GM12878 (cell line): ENCODE results near the gene SNAP47. TPM values are rescaled to one million over a fixed set of nuclear protein-coding genes. Genes with fewer than 3 reads are reported as not detected.
A peak's percentile ranks its signal among the peaks of the same experiment; 100 is the strongest.

Experiments used
- BHLHE40 ChIP-seq, 2 experiments: fragments of 450-650 bp in 1 of 2; IDR thresholded peaks; 2 replicates each; pipeline ENCODE4 v1.6.1; 2011 to 2017; ENCODE audit warnings: low read depth in 2 of 2, borderline replicate concordance in 1 of 2, improper control_type of control experiment in 1 of 2, low read length in 1 of 2, mild to moderate bottlenecking in 1 of 2
- CBX3 ChIP-seq: fragments of 200-600 bp; sonication (generic); IDR thresholded peaks from 2 replicates; pipeline ENCODE4 v1.6.1; 2016; ENCODE audit warnings: low read depth, borderline replicate concordance
- CREB1 ChIP-seq: IDR thresholded peaks from 2 replicates; pipeline ENCODE4 v1.6.1; 2012; ENCODE audit warnings: low read depth, mild to moderate bottlenecking, inconsistent platforms
- CREM ChIP-seq: IDR thresholded peaks from 2 replicates; pipeline ENCODE4 v1.6.1; 2014; ENCODE audit warnings: antibody characterized with exemption, low read depth
- CUX1 ChIP-seq: IDR thresholded peaks from 2 replicates; pipeline ENCODE4 v1.6.1; 2012; ENCODE audit warnings: improper control_type of control experiment, low read depth, low read length; ENCODE audit not compliant: insufficient replicate concordance
- ELK1 ChIP-seq: IDR thresholded peaks from 2 replicates; pipeline ENCODE4 v1.6.1; 2012; ENCODE audit warnings: low read depth, low read length, improper control_type of control experiment
- GABPA ChIP-seq: IDR thresholded peaks from 2 replicates; pipeline ENCODE4 v1.6.1; 2014; ENCODE audit warnings: antibody characterized with exemption, low read depth, mild to moderate bottlenecking, inconsistent platforms
- NFIC ChIP-seq: IDR thresholded peaks from 2 replicates; pipeline ENCODE4 v1.6.1; 2012; ENCODE audit warnings: low read depth, mild to moderate bottlenecking, inconsistent platforms, low read length, moderate library complexity
- NFYA ChIP-seq: IDR thresholded peaks from 2 replicates; pipeline ENCODE4 v1.6.1; 2011; ENCODE audit warnings: low read depth, mild to moderate bottlenecking, low read length, improper control_type of control experiment, borderline replicate concordance
- NKRF ChIP-seq: fragments of 450-650 bp; conservative IDR thresholded peaks from 2 replicates; pipeline ENCODE4 v1.6.1; 2017; ENCODE audit warnings: mild to moderate bottlenecking, moderate library complexity
- PML ChIP-seq: IDR thresholded peaks from 2 replicates; pipeline ENCODE4 v1.6.1; 2012; ENCODE audit warnings: low read length, inconsistent platforms
- POLR2AphosphoS5 ChIP-seq: IDR thresholded peaks from 2 replicates; pipeline ENCODE4 v1.6.1; 2011; ENCODE audit warnings: mild to moderate bottlenecking, low read length, inconsistent platforms
- RAD51 ChIP-seq: fragments of 450-650 bp; IDR thresholded peaks from 2 replicates; pipeline ENCODE4 v1.6.1; 2016; ENCODE audit warnings: moderate library complexity, mild to moderate bottlenecking, inconsistent platforms
- SUZ12 ChIP-seq: fragments of 200-600 bp; sonication (generic); IDR thresholded peaks from one replicate; pipeline ENCODE4 v1.6.1; 2018; ENCODE audit warnings: antibody characterized with exemption, mild to moderate bottlenecking; ENCODE audit not compliant: unreplicated experiment
- TAF1 ChIP-seq: IDR thresholded peaks from 2 replicates; pipeline ENCODE4 v1.6.1; 2011; ENCODE audit warnings: mild to moderate bottlenecking, low read depth, low read length, borderline replicate concordance
- YY1 ChIP-seq: IDR thresholded peaks from 2 replicates; pipeline ENCODE4 v1.6.1; 2011; ENCODE audit warnings: low read depth, mild to moderate bottlenecking, low read length
- polyA plus RNA-seq, 11 experiments: library from polyadenylated mRNA; depleted of rRNA in 4 of 11; unstranded in 6 of 11; stranded (reverse) in 5 of 11; fragments of >200 nt; fragmentation: Nextera tagmentation in 4 of 11; fragmentation: Illumina TruSeq in 1 of 11; extraction: Ambion mirVana in 4 of 11; extraction: Trizol in 1 of 11; gene quantifications; 1 replicate in 1 of 11; 2 replicates in 10 of 11; pipeline versions ENCODE4 v1.2.1 to v1.2.3, GENCODE V29; 2011 to 2016; ENCODE audit warnings: inconsistent platforms in 2 of 11, missing spikeins in 2 of 11, low read depth in 1 of 11
- total RNA-seq, 4 experiments: library from RNA; depleted of rRNA in 3 of 4; stranded (reverse); fragments of >200 nt in 3 of 4; fragmentation: Illumina TruSeq in 1 of 4; extraction: Trizol in 1 of 4; gene quantifications; 2 replicates each; pipeline versions ENCODE4 v1.2.1 to v1.2.3, GENCODE V29; 2013 to 2021
- TF ChIP-seq, protein P1 (sequence below): fragments of 450-650 bp; IDR thresholded peaks from 2 replicates; pipeline ENCODE4 v1.6.1; 2017; ENCODE audit warnings: mild to moderate bottlenecking, moderate library complexity

SNAP47 gene
- total and polyA plus RNA-seq, 10 of the 15 experiments (the other 5 are each of a cell fraction or from before 2014, with no cell fraction given), result 1.3 to 39.6 (median 25.2) TPM

GRCh38 chr1:227734856-227735538 lies at the start of gene SNAP47, which contains the start of gene JMJD4 (continued):
- TF ChIP-seq, protein P1, sequence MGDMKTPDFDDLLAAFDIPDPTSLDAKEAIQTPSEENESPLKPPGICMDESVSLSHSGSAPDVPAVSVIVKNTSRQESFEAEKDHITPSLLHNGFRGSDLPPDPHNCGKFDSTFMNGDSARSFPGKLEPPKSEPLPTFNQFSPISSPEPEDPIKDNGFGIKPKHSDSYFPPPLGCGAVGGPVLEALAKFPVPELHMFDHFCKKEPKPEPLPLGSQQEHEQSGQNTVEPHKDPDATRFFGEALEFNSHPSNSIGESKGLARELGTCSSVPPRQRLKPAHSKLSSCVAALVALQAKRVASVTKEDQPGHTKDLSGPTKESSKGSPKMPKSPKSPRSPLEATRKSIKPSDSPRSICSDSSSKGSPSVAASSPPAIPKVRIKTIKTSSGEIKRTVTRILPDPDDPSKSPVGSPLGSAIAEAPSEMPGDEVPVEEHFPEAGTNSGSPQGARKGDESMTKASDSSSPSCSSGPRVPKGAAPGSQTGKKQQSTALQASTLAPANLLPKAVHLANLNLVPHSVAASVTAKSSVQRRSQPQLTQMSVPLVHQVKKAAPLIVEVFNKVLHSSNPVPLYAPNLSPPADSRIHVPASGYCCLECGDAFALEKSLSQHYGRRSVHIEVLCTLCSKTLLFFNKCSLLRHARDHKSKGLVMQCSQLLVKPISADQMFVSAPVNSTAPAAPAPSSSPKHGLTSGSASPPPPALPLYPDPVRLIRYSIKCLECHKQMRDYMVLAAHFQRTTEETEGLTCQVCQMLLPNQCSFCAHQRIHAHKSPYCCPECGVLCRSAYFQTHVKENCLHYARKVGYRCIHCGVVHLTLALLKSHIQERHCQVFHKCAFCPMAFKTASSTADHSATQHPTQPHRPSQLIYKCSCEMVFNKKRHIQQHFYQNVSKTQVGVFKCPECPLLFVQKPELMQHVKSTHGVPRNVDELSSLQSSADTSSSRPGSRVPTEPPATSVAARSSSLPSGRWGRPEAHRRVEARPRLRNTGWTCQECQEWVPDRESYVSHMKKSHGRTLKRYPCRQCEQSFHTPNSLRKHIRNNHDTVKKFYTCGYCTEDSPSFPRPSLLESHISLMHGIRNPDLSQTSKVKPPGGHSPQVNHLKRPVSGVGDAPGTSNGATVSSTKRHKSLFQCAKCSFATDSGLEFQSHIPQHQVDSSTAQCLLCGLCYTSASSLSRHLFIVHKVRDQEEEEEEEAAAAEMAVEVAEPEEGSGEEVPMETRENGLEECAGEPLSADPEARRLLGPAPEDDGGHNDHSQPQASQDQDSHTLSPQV, result 0 out of 2 replicates have a peak, but pooled peaks have one; percentile 72
- peak; percentile 85 for TF ChIP-seq CREM
- TF ChIP-seq NFIC, result no peak
- TF ChIP-seq CUX1, result no peak
- TF ChIP-seq BHLHE40 (IDR thresholded peaks at IDR 0.05; ENCODE audit: borderline replicate concordance in 1 of 2, low read depth in 2 of 2, low read length in 1 of 2), result peak; percentile 78 to 95
- TF ChIP-seq PML, result peak; percentile 59; the same call in 1 of the 2 replicates
- TF ChIP-seq NKRF, result peak; percentile 89
- peak; percentile 96 for TF ChIP-seq GABPA
- TF ChIP-seq CBX3, result no peak
- no peak for TF ChIP-seq SUZ12
- TF ChIP-seq RAD51, result no peak
- peak; percentile 82 for TF ChIP-seq CREB1
- peak; percentile 52; the same call in 1 of the 2 replicates for TF ChIP-seq TAF1
- TF ChIP-seq POLR2AphosphoS5, result peak; percentile 74; the same call in 1 of the 2 replicates
- TF ChIP-seq ELK1, result peak; percentile 91
- TF ChIP-seq NFYA, result no peak
- TF ChIP-seq YY1, result peak; percentile 92
